ENCODE data around the gene HOXC5.

- TF ChIP-seq CTCF (IDR thresholded peaks at IDR 0.05), result no peak
- no peak for TF ChIP-seq POLR2A (IDR thresholded peaks at IDR 0.05)
- TF ChIP-seq EP300 (IDR thresholded peaks at IDR 0.05), result no peak
Observed at GRCh38 chr12:53985994-53986685, 46.7 kb upstream of the HOXC5 start.
